ENCODE data around the gene OR10H5.

DNA sequence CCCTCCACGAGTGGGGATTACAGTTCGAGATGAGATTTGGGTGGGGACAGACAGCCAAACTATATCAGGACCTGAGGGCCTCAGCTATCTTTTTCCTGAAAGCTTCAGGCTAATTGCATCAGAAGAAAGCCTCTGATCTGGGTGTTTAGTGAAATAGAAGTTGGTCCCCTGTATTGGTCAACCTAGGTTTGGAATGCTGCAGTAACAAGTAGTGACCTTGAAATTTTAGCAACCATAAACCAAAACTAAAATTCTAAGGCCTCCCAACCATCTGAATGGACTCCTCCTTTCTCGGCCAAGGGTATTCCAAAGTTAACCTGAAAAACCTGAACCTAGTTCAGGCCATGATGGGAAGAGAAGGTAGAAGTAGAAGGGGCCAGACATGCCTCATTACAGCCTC is 62.9 kb downstream of the OR10H5 start:
- TF ChIP-seq, protein P1, sequence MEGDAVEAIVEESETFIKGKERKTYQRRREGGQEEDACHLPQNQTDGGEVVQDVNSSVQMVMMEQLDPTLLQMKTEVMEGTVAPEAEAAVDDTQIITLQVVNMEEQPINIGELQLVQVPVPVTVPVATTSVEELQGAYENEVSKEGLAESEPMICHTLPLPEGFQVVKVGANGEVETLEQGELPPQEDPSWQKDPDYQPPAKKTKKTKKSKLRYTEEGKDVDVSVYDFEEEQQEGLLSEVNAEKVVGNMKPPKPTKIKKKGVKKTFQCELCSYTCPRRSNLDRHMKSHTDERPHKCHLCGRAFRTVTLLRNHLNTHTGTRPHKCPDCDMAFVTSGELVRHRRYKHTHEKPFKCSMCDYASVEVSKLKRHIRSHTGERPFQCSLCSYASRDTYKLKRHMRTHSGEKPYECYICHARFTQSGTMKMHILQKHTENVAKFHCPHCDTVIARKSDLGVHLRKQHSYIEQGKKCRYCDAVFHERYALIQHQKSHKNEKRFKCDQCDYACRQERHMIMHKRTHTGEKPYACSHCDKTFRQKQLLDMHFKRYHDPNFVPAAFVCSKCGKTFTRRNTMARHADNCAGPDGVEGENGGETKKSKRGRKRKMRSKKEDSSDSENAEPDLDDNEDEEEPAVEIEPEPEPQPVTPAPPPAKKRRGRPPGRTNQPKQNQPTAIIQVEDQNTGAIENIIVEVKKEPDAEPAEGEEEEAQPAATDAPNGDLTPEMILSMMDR (IDR thresholded peaks at IDR 0.05): no peak
- TF ChIP-seq EP300 (IDR thresholded peaks at IDR 0.05) (no peak), POLR2A (IDR thresholded peaks at IDR 0.05) (no peak), POLR2AphosphoS5 (IDR thresholded peaks at IDR 0.05) (no peak)
